IPS-18a (cell line): ENCODE data around the gene SH3BP1.
"Not testable (repeated sequence)": the region's sequence is repeated elsewhere in the genome, so short reads cannot be mapped to it uniquely, and the experiment has no call there.

Source experiments
- H3K27ac ChIP-seq: one replicate; pipeline ENCODE4 v1.5.1; 2013; ENCODE audit warnings: low read length
- H3K27me3 ChIP-seq: one replicate; pipeline ENCODE4 v1.6.1; 2013; ENCODE audit warnings: mild to moderate bottlenecking, low read length; ENCODE audit not compliant: control insufficient read depth, insufficient read depth
- H3K36me3 ChIP-seq: one replicate; pipeline ENCODE4 v1.6.1; 2013; ENCODE audit warnings: low read depth, low read length; ENCODE audit not compliant: control insufficient read depth
- H3K4me1 ChIP-seq: one replicate; pipeline ENCODE4 v1.6.1; 2013; ENCODE audit warnings: low read depth, low read length; ENCODE audit not compliant: control insufficient read depth
- H3K4me3 ChIP-seq: one replicate; pipeline ENCODE4 v1.5.1; 2013; ENCODE audit warnings: low read length
- H3K9ac ChIP-seq: one replicate; pipeline ENCODE4 v1.6.1; 2013; ENCODE audit warnings: mild to moderate bottlenecking, low read length, moderate library complexity
- H3K9me3 ChIP-seq: one replicate; pipeline ENCODE4 v1.6.1; 2013; ENCODE audit warnings: low read depth, low read length; ENCODE audit not compliant: control insufficient read depth

The SH3BP1 gene

GRCh38 chr22:37655252-37655563 is 15.7 kb downstream of the SH3BP1 start:
- Histone ChIP-seq H3K36me3 (peaks cover 10% of the 10 kb centered on the region), H3K9ac (no peak overlapping the region), H3K27me3 (no peaks in the 10 kb centered on the region)

GRCh38 chr22:37656583-37656982 is 17.1 kb downstream of the SH3BP1 start:
- not testable (repeated sequence) for H3K36me3 ChIP-seq, H3K4me3 ChIP-seq, H3K27ac ChIP-seq, H3K27me3 ChIP-seq, H3K9me3 ChIP-seq, H3K4me1 ChIP-seq, H3K9ac ChIP-seq

More at GRCh38 chr22:37655252-37655563, 15.7 kb downstream of the SH3BP1 start:
- no peaks in the 10 kb centered on the region for H3K9me3 ChIP-seq
- no peak overlapping the region for H3K27ac ChIP-seq
- H3K4me1 ChIP-seq = peaks cover 6% of the 10 kb centered on the region
- no peak overlapping the region for H3K4me3 ChIP-seq

DNA sequence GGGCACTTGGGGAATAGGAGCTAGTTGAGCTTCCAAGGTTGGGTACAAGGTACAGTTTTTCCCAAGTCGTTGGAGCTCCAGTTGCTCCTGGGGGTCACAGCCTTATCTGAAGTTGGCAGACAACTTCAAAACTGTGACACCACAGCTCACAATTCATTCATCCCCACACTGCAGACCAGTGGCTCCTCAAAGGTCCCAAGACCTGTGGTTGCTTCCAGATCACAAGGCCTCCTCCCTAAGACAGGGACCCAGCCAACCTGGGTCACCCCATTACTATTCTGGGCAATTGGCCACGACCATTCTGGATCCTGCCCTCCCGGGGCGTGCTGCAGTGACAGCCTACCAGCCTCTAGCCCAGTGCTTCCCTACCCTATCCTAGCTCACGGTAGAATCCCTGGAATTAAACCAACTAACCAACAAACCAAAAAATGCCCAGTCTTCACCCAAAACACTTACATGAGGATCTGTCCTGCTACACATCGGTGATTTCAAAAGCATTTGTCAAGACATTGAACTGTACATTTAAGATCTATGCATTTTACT is 18.2 kb downstream of the SH3BP1 start:
- peaks cover 6% of the 10 kb centered on the region for H3K4me1 ChIP-seq
- no peaks in the 10 kb centered on the region for H3K9me3 ChIP-seq
- peak overlapping the region; percentile 51 for H3K9ac ChIP-seq
- no peak overlapping the region for H3K27ac ChIP-seq
- H3K4me3 ChIP-seq = peak overlapping the region; percentile 82
- H3K27me3 ChIP-seq = no peaks in the 10 kb centered on the region
- H3K36me3 ChIP-seq = peaks cover 3% of the 10 kb centered on the region

DNA sequence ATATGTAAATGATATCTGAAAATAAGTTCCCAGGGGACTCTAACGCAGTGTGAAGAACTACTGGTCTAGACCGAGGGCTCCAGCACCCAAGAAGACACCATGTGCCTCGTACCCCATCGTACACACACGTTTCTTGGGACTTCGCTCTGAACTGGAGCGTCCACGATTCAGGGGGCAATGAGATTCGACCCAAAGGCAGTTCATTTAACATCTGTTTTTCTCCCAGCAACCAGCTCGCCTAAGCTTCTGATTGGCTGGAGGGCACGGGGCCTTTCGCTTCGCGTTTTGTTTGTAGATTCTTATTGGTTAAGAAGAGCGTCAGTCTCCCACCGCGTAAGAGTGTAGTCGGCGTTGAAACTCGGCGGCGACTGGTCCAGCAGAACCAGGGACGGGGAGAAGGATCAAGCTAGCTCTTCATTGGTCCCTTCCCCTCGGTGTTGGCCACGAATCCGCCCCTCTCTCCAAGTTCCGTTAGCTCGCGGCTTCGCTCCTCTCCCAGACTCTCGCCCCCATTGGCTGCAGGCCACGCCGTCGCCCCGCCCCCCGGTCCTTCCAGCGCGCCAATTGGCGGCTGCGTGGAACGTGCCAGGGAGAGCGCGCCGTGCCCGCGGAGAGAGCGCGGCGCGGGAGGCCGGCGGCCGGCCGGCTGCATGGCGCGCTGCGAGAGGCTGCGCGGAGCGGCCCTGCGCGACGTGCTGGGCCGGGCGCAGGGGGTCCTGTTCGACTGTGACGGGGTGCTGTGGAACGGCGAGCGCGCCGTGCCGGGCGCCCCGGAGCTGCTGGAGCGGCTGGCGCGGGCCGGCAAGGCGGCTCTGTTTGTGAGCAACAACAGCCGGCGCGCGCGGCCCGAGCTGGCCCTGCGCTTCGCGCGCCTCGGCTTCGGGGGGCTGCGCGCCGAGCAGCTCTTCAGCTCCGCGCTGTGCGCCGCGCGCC is 18.9 kb downstream of the SH3BP1 start, which contains the start of gene PDXP:
Gene PDXP (plus strand): TSS at position 591 of the 933 bp plus-strand sequence. CDS start 60 bp downstream, at position 651.
- Histone ChIP-seq H3K9ac (peak within 1 kb of the TSS; percentile 51), H3K9me3 (no peaks in the 10 kb centered on the region), H3K4me3 (peak within 1 kb of the TSS; percentile 83), H3K4me1 (peaks cover 6% of the 10 kb centered on the region), H3K36me3 (no peaks in the 10 kb centered on the region), H3K27ac (no peak within 1 kb of the TSS), H3K27me3 (no peaks in the 10 kb centered on the region)

DNA sequence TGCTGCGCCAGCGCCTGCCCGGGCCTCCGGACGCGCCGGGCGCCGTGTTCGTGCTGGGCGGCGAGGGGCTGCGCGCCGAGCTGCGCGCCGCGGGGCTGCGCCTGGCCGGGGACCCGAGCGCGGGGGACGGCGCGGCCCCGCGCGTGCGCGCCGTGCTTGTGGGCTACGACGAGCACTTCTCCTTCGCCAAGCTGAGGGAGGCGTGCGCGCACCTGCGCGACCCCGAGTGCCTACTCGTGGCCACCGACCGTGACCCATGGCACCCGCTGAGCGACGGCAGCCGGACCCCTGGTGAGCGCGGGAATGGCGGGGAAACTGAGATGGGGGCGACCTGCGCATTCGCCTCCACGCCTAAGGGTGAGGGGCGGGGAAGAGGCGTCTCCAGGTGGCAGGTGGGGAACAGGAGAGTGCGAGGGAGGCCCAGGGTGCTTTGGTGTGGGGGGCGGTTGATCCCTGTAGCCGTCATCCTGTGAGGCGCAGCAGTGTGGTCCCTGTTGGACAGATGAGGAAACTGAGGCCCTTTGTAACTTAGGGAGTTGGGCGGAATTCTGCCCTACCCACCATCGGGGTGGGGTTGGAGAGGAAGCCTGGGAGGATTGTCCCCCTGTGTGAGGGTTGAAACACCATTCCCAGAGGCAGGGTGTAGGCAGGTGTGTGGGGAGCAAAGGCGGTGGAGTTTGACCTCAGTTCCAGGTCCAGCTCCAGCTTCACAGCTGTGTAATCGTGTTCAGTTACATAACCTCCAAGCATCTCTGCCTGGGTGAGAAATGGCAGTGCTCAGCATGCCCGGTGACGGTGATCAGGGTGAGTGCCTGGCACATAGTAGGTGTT is 19.8 kb downstream of the SH3BP1 start:
- H3K4me3 ChIP-seq = peak overlapping the region; percentile 83
- H3K27me3 ChIP-seq = no peaks in the 10 kb centered on the region
- H3K9me3 ChIP-seq = no peaks in the 10 kb centered on the region
- H3K36me3 ChIP-seq = no peaks in the 10 kb centered on the region
- H3K4me1 ChIP-seq = peaks cover 6% of the 10 kb centered on the region
- H3K9ac ChIP-seq = peak overlapping the region; percentile 44
- H3K27ac ChIP-seq = no peak overlapping the region

DNA sequence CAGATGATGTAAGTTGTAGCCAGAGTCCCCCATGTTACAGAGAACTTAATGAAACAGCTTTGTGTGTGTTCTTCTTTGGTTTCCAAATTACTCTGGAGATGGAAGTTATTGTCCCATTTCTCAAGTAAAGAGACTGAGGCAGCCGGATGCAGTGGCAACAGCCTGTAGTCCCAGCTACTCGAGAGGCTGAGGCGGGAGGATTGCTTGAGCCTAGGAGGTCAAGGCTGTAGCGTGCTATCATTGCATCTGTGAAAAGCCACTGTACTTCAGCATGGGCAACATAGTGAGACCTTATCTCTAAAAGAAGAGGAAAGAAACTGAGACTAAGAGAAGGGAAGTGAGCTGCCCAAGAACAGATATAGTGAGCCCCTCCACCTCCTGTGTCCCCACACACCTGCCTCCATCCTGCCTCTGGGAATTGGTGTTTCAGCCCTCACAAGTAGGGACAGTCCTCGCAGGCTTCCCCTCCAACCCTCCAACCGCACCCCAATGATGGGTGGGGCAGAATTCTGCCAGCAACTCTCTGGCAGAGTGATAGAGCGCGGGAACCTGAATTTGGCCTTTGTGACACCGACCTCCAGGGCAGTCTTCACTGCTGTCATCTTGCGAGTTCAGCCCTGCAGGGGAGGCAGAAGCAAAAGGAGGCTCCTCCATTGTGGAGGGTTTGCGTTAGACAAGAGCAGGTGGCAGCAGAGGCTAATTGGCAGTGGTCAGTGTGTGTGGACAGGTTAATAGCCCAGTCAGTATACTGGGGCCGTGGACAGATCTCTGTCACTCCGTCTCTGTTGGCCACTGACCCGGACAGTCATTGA is 20.6 kb downstream of the SH3BP1 start:
- Histone ChIP-seq H3K36me3 (peaks cover 1% of the 10 kb centered on the region), H3K4me1 (peaks cover 6% of the 10 kb centered on the region), H3K4me3 (peak overlapping the region; percentile 83), H3K9ac (peak overlapping the region; percentile 44), H3K27me3 (no peaks in the 10 kb centered on the region), H3K9me3 (no peaks in the 10 kb centered on the region), H3K27ac (no peak overlapping the region)

DNA sequence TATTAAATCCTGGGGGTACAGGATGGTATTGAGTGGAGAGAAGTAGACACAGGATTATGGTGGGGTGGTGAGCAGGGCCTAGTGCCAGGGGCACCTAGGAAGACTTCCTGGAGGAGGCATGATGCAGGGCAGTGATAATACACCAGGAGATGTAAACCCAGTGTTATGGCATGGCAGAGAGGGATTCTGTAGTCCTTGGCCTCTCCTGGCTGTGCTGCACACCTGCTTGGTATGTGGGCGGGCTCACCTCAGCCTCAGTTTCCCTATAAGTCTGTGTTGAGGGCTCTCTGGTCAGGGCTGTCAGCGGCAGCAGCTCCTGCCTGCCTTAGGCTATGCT is 21.2 kb downstream of the SH3BP1 start:
- no peak overlapping the region for H3K9ac ChIP-seq
- H3K36me3 ChIP-seq = peaks cover 7% of the 10 kb centered on the region
- peaks cover 6% of the 10 kb centered on the region for H3K4me1 ChIP-seq
- no peak overlapping the region for H3K27ac ChIP-seq
- H3K9me3 ChIP-seq = no peaks in the 10 kb centered on the region
- H3K4me3 ChIP-seq = no peak overlapping the region
- no peaks in the 10 kb centered on the region for H3K27me3 ChIP-seq

DNA sequence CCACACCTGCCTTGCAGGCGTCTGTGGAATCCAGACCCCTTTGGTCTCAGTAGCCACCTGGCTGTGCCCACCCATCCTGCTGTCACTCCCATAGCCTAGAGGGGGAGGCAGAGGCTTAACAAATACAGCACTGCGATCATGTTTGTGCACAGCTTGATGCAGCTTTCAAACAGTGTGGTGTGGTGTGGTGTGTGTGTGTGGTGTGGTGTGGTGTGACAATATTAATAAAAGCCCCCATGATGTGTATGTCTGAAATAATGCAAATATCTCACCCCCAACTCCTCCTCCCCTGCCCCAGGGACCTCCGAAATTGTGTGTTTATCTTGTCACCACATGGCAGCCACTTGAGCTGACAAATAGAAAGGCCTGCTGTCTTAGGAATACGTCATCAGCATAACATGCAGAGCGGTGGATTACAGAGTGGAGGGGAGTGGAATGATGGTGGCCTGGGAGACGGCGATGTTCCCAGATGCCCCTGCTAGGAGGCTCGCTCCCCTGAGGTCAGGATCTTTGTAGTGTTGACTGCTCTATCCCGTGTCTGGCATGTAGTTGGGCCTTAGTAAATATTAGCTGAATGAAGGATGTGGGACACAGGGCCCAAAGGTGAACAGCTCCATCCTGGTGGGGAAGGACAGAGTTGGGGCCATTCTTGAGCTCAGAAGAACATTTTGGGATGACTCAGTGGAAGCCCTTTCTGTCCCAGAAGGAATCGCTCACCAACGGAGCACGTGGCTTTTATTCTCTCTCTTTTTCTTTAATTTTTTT is 21.9 kb downstream of the SH3BP1 start:
- no peaks in the 10 kb centered on the region for H3K9me3 ChIP-seq
- no peak overlapping the region for H3K4me3 ChIP-seq
- no peaks in the 10 kb centered on the region for H3K27me3 ChIP-seq
- H3K36me3 ChIP-seq = peaks cover 12% of the 10 kb centered on the region
- H3K9ac ChIP-seq = no peak overlapping the region
- H3K4me1 ChIP-seq = peaks cover 6% of the 10 kb centered on the region
- no peak overlapping the region for H3K27ac ChIP-seq

DNA sequence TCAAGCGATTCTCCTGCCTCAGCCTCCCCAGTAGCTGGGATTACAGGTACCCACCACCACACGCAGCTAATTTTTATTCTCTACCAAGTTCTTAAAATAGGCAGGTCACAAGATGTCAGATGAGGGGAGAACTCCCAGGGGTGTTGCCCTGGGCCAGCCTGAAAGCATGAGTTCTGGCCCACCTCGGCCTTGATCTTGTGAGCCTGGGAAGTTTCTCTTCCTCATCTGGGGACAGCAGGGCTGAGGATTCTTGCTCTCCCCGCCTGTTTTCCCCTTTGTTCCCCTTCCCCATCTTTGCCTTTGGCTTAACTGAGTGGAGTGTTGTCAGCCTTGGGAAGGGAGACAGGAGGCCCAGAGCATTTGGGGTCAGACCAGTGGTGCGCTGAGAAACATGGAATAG is 22.6 kb downstream of the SH3BP1 start:
- no peaks in the 10 kb centered on the region for H3K27me3 ChIP-seq
- H3K27ac ChIP-seq = no peak overlapping the region
- peaks cover 17% of the 10 kb centered on the region for H3K36me3 ChIP-seq
- no peaks in the 10 kb centered on the region for H3K9me3 ChIP-seq
- H3K4me3 ChIP-seq = no peak overlapping the region
- H3K4me1 ChIP-seq = peaks cover 6% of the 10 kb centered on the region
- H3K9ac ChIP-seq = no peak overlapping the region

DNA sequence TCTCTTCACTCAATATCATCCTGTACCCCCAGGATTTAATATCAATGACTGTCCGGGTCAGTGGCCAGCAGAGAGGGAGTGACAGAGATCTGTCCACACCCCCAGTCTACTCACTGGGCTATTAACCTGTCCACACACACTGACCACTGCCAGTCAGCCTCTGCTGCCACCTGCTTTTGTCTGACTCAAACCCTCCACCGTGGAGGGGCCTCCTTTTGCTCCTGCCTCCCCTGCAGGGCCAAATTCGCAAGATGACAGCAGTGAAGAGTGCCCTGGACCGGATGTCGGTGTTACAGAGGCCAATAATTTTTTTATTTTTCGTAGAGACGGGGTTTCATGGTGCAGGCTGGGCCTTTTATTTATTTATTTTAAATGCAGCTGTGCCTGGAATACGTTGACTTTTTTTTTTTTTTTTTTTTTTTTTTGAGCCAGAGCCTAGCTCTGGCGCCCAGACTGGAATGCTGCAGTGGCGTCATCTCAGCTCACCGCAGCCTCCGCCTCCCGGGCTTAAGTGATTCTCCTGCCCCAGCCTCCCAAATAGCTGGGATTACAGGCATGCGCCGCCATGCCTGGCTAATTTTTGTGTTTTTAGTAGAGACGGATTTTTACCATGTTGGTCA is 24.2 kb downstream of the SH3BP1 start:
- Histone ChIP-seq H3K9me3 (no peaks in the 10 kb centered on the region), H3K27ac (no peak overlapping the region), H3K9ac (no peak overlapping the region), H3K4me1 (peaks cover 9% of the 10 kb centered on the region), H3K4me3 (no peak overlapping the region), H3K27me3 (no peaks in the 10 kb centered on the region), H3K36me3 (peaks cover 17% of the 10 kb centered on the region)
